Measurements from ENCODE around the gene ALG12. TPM values are rescaled to one million over a fixed set of nuclear protein-coding genes. Genes with fewer than 3 reads are reported as not detected.

ALG12 gene
- total and polyA plus RNA-seq, 2 of the 8 experiments (the other 6 are each of a cell fraction or from before 2014, with no cell fraction given) = 13.4 to 22.5 TPM

DNA sequence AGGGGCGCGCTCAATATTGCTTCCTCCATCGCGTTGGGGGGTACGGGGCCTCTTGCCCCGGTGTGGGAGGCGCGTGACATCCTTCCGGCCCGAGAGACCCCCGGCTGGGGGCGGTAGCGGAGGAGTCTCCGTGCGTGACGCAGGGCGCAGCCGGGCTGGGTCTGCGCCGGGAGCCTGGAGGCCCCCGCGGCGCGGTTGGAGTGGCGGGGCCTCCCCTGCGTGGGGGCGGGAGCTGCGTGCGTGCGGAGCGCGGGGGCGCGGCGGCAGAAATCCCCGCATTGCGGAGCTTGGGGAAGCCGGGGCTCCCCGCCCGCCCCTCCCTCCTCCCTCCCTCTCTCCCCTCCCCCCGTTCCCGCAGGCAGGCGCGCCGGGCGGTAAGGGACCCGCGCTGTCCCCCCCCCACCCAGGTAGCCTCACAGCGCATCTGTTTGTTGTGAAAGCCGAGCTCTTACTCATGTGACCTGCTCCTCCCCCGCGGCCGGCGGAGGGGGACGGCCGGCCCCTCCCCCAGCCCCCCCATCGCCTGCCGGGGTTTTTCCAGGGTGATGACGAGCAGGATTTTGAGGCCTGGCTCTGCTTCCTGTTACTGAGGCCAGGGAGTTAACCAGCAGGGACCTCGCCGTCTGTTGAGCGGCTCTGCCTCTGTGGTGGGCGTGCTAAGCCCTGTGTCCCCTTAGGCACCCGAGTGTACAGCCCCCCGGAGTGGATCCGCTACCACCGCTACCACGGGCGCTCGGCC is 43.9 kb upstream of the ALG12 start (continued):
- TF ChIP-seq, protein P1, sequence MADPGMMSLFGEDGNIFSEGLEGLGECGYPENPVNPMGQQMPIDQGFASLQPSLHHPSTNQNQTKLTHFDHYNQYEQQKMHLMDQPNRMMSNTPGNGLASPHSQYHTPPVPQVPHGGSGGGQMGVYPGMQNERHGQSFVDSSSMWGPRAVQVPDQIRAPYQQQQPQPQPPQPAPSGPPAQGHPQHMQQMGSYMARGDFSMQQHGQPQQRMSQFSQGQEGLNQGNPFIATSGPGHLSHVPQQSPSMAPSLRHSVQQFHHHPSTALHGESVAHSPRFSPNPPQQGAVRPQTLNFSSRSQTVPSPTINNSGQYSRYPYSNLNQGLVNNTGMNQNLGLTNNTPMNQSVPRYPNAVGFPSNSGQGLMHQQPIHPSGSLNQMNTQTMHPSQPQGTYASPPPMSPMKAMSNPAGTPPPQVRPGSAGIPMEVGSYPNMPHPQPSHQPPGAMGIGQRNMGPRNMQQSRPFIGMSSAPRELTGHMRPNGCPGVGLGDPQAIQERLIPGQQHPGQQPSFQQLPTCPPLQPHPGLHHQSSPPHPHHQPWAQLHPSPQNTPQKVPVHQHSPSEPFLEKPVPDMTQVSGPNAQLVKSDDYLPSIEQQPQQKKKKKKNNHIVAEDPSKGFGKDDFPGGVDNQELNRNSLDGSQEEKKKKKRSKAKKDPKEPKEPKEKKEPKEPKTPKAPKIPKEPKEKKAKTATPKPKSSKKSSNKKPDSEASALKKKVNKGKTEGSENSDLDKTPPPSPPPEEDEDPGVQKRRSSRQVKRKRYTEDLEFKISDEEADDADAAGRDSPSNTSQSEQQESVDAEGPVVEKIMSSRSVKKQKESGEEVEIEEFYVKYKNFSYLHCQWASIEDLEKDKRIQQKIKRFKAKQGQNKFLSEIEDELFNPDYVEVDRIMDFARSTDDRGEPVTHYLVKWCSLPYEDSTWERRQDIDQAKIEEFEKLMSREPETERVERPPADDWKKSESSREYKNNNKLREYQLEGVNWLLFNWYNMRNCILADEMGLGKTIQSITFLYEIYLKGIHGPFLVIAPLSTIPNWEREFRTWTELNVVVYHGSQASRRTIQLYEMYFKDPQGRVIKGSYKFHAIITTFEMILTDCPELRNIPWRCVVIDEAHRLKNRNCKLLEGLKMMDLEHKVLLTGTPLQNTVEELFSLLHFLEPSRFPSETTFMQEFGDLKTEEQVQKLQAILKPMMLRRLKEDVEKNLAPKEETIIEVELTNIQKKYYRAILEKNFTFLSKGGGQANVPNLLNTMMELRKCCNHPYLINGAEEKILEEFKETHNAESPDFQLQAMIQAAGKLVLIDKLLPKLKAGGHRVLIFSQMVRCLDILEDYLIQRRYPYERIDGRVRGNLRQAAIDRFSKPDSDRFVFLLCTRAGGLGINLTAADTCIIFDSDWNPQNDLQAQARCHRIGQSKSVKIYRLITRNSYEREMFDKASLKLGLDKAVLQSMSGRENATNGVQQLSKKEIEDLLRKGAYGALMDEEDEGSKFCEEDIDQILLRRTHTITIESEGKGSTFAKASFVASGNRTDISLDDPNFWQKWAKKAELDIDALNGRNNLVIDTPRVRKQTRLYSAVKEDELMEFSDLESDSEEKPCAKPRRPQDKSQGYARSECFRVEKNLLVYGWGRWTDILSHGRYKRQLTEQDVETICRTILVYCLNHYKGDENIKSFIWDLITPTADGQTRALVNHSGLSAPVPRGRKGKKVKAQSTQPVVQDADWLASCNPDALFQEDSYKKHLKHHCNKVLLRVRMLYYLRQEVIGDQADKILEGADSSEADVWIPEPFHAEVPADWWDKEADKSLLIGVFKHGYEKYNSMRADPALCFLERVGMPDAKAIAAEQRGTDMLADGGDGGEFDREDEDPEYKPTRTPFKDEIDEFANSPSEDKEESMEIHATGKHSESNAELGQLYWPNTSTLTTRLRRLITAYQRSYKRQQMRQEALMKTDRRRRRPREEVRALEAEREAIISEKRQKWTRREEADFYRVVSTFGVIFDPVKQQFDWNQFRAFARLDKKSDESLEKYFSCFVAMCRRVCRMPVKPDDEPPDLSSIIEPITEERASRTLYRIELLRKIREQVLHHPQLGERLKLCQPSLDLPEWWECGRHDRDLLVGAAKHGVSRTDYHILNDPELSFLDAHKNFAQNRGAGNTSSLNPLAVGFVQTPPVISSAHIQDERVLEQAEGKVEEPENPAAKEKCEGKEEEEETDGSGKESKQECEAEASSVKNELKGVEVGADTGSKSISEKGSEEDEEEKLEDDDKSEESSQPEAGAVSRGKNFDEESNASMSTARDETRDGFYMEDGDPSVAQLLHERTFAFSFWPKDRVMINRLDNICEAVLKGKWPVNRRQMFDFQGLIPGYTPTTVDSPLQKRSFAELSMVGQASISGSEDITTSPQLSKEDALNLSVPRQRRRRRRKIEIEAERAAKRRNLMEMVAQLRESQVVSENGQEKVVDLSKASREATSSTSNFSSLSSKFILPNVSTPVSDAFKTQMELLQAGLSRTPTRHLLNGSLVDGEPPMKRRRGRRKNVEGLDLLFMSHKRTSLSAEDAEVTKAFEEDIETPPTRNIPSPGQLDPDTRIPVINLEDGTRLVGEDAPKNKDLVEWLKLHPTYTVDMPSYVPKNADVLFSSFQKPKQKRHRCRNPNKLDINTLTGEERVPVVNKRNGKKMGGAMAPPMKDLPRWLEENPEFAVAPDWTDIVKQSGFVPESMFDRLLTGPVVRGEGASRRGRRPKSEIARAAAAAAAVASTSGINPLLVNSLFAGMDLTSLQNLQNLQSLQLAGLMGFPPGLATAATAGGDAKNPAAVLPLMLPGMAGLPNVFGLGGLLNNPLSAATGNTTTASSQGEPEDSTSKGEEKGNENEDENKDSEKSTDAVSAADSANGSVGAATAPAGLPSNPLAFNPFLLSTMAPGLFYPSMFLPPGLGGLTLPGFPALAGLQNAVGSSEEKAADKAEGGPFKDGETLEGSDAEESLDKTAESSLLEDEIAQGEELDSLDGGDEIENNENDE (IDR thresholded peaks at IDR 0.05; ENCODE audit: insufficient replicate concordance, low read length) = no peak
- no peak for TF ChIP-seq TCF12 (IDR thresholded peaks at IDR 0.05; ENCODE audit: low read depth, low read length)
- no peak for TF ChIP-seq YY1 (IDR thresholded peaks at IDR 0.05; ENCODE audit: low read depth, low read length)
- no peak for TF ChIP-seq KDM5A (IDR thresholded peaks at IDR 0.05; ENCODE audit: low read length)
- no peak for TF ChIP-seq POLR2AphosphoS5 (IDR thresholded peaks at IDR 0.05; ENCODE audit: low read depth, low read length)
- no peak for TF ChIP-seq FOSL1 (IDR thresholded peaks at IDR 0.05; ENCODE audit: insufficient read depth, low read depth, low read length)
- TF ChIP-seq NRF1 (IDR thresholded peaks at IDR 0.05; ENCODE audit: low read depth, low read length) = no peak
- peak; percentile 56; the same call in 1 of the 2 replicates for TF ChIP-seq SP1 (IDR thresholded peaks at IDR 0.05; ENCODE audit: low read depth, low read length)
- TF ChIP-seq SIX5 (IDR thresholded peaks at IDR 0.05; ENCODE audit: low read depth, low read length) = no peak
- TF ChIP-seq CHD1 (IDR thresholded peaks at IDR 0.05; ENCODE audit: low read depth, low read length) = no peak
- TF ChIP-seq KDM4A (IDR thresholded peaks at IDR 0.05; ENCODE audit: low read depth, low read length, severe bottlenecking) = no peak
- no peak for TF ChIP-seq SUZ12 (IDR thresholded peaks at IDR 0.05; ENCODE audit: low read length)

Data from H1 (cell line).